Suprapubic skin (tissue), 4 donors: ENCODE data around the gene DDX50.
"Not testable (repeated sequence)": the region's sequence is repeated elsewhere in the genome, so short reads cannot be mapped to it uniquely, and the experiment has no call there.

Source experiments
- POLR2A ChIP-seq, 2 donors: fragments of 450-650 bp; IDR thresholded peaks; one replicate each; pipeline ENCODE4 v1.6.1; 2017; ENCODE audit warnings: antibody characterized with exemption in 2 of 2, mild to moderate bottlenecking in 2 of 2, moderate library complexity in 2 of 2
- POLR2AphosphoS5 ChIP-seq, 3 donors: sonication (generic); formaldehyde crosslinking; IDR thresholded peaks; one replicate each; pipeline ENCODE4 v1.6.1; 2017; ENCODE audit warnings: antibody characterized with exemption in 3 of 3

- TF ChIP-seq POLR2A, POLR2AphosphoS5 (IDR thresholded peaks at IDR 0.05): not testable (repeated sequence)
Measured at GRCh38 chr10:68929888-68930287, 28.8 kb downstream of the DDX50 start.
